ENCODE results near the gene INF2. TPM values are rescaled to one million over a fixed set of nuclear protein-coding genes. Genes with fewer than 3 reads are reported as not detected.

The INF2 gene
- total RNA-seq, 4 donors from 2014 or later = 51.5 to 129 (median 66.7) TPM

DNA sequence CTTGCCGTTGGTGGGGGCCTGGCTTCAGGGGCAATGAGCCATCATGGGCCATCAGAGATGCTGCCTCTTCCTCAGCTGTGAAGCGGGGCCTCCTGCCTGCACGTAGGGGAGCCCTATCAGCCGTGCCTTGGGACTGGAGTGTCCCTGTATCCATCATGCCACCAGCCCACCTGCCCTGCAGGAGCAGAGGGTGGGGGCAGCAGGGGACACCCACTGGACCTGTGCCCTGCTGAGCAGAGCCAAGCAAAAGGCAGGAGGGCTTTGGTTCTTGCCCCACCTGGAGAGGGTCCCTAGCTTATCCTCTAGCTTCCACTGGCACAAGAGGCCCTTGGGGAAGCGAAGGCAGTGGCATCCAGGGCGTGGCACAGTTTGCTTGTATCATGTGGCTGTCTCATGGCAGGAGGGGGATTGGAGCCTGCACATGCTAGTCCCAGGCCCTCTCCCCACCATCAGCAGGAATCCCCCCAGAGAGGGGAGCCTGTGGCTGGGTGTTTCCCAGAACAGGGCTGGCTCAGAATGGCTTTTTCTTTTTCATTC lies 44.7 kb downstream of the INF2 start:
- H3K4me3 ChIP-seq = no peak overlapping the region
- peaks cover 0 to 9% (median under 1%) of the 10 kb centered on the region in 4 donors for H3K36me3 ChIP-seq
- peak overlapping the region in 2 of 4 donors; percentile 77 to 81 for H3K27ac ChIP-seq (replicated peaks in 1 of 4)
- no peaks in the 10 kb centered on the region for H3K27me3 ChIP-seq
- 88% methylated on average over 4 of the region's 6 CpGs for WGBS
- intact Hi-C loops (cut with DNase I) = no loop called here
- peaks cover 46 to 64% (median 56%) of the 10 kb centered on the region in 4 donors for H3K4me1 ChIP-seq
- DNase-seq (ENCODE audit: extremely low spot score) = no peak
- TF ChIP-seq POLR2A (IDR thresholded peaks at IDR 0.05; ENCODE audit: low read depth) (no peak), POLR2AphosphoS5 (IDR thresholded peaks at IDR 0.05) (no peak), EP300 (IDR thresholded peaks at IDR 0.05) (no peak)
- TF ChIP-seq, protein P1, sequence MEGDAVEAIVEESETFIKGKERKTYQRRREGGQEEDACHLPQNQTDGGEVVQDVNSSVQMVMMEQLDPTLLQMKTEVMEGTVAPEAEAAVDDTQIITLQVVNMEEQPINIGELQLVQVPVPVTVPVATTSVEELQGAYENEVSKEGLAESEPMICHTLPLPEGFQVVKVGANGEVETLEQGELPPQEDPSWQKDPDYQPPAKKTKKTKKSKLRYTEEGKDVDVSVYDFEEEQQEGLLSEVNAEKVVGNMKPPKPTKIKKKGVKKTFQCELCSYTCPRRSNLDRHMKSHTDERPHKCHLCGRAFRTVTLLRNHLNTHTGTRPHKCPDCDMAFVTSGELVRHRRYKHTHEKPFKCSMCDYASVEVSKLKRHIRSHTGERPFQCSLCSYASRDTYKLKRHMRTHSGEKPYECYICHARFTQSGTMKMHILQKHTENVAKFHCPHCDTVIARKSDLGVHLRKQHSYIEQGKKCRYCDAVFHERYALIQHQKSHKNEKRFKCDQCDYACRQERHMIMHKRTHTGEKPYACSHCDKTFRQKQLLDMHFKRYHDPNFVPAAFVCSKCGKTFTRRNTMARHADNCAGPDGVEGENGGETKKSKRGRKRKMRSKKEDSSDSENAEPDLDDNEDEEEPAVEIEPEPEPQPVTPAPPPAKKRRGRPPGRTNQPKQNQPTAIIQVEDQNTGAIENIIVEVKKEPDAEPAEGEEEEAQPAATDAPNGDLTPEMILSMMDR (IDR thresholded peaks at IDR 0.05) = no peak
- H3K9me3 ChIP-seq = no peaks in the 10 kb centered on the region

GRCh38 chr14:104734601-104734990 lies 45.2 kb downstream of the INF2 start:
- H3K4me3 ChIP-seq = no peak overlapping the region
- intact Hi-C loops (cut with DNase I) = no loop called here
- no peaks in the 10 kb centered on the region for H3K27me3 ChIP-seq
- no peak for TF ChIP-seq POLR2AphosphoS5 (IDR thresholded peaks at IDR 0.05)
- H3K27ac ChIP-seq (replicated peaks in 1 of 4) = peak overlapping the region in 3 of 4 donors; percentile 77 to 82 (median 81)
- H3K36me3 ChIP-seq = peaks cover 0 to 14% (median 3%) of the 10 kb centered on the region in 4 donors
- DNase-seq (ENCODE audit: extremely low spot score) = no peak
- H3K4me1 ChIP-seq = peaks cover 46 to 64% (median 56%) of the 10 kb centered on the region in 4 donors
- 94% methylated on average over 7 of the region's 9 CpGs for WGBS
- no peaks in the 10 kb centered on the region for H3K9me3 ChIP-seq

- no peak for TF ChIP-seq POLR2AphosphoS5 (IDR thresholded peaks at IDR 0.05)
- peak; percentile 11 for TF ChIP-seq POLR2A (IDR thresholded peaks at IDR 0.05; ENCODE audit: low read depth)
- H3K9me3 ChIP-seq = no peaks in the 10 kb centered on the region
- 84% methylated on average over 20 of the region's 31 CpGs for WGBS
- DNase-seq (ENCODE audit: extremely low spot score) = no peak
- peak overlapping the region; percentile 76 to 82 (median 79) for H3K27ac ChIP-seq (replicated peaks in 1 of 4)
- no peaks in the 10 kb centered on the region for H3K27me3 ChIP-seq
- intact Hi-C loops (cut with DNase I) = no loop called here
- H3K36me3 ChIP-seq = peaks cover 0 to 20% (median 7%) of the 10 kb centered on the region in 4 donors
- peaks cover 46 to 64% (median 56%) of the 10 kb centered on the region in 4 donors for H3K4me1 ChIP-seq
- no peak overlapping the region for H3K4me3 ChIP-seq
Observed at GRCh38 chr14:104734991-104735779, 45.8 kb downstream of the INF2 start.

- TF ChIP-seq, protein P1 (IDR thresholded peaks at IDR 0.05) = no peak
- TF ChIP-seq POLR2A (IDR thresholded peaks at IDR 0.05; ENCODE audit: low read depth) (no peak), POLR2AphosphoS5 (IDR thresholded peaks at IDR 0.05) (peak; percentile 80 to 87), EP300 (IDR thresholded peaks at IDR 0.05) (peak; percentile 60)
- no peak overlapping the region for H3K4me3 ChIP-seq
- no peak for DNase-seq (ENCODE audit: extremely low spot score)
Observed at GRCh38 chr14:104735830-104736642, 46.6 kb downstream of the INF2 start.

DNA sequence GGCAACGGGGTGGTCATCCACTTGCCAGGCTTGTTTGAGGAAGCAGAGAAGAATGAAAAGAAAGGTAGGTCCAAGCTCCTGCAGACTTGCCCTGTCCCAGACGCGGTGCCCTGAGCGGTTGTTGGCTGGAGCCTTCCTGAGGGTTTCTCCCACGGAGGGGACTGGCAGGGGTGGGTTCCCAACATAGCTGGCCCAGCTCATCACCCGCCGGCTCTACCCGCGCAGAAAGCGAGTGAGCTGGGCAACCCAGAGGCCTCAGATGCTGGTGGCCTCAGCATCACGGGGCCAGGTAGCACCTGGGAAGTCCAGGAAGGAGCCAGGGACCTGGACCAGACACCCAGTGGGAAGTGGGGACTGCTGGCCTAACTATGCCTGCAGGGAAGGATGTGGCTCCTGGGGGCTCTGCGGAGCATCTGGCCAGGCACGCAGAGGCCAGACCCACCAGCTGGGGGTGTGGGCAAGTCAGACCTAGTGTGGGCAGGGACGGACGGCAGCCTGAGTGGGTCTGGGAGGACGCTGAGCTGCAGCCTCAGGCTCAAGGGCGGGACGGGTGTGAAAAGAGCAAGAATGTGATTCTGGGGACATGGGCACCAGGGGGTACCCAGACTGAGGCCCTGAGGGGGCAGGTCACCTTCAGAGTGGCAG lies 49.1 kb downstream of the INF2 start:
- intact Hi-C loops (cut with DNase I) = no loop called here
- Histone ChIP-seq H3K4me3 (no peak overlapping the region), H3K9me3 (no peaks in the 10 kb centered on the region), H3K36me3 (peaks cover 0 to 53% (median 19%) of the 10 kb centered on the region in 4 donors), H3K27ac (replicated peaks in 1 of 4) (no peak overlapping the region), H3K27me3 (no peaks in the 10 kb centered on the region), H3K4me1 (peaks cover 28 to 42% (median 35%) of the 10 kb centered on the region in 4 donors)
- TF ChIP-seq, protein P1 (IDR thresholded peaks at IDR 0.05) = no peak
- no peak for TF ChIP-seq POLR2A (IDR thresholded peaks at IDR 0.05; ENCODE audit: low read depth)
- TF ChIP-seq EP300 (IDR thresholded peaks at IDR 0.05) = no peak
- no peak for TF ChIP-seq POLR2AphosphoS5 (IDR thresholded peaks at IDR 0.05)
- WGBS = 93% methylated on average over 13 of the region's 18 CpGs
- DNase-seq (ENCODE audit: extremely low spot score) = no peak

More at GRCh38 chr14:104735830-104736642, 46.6 kb downstream of the INF2 start:
- peak overlapping the region; percentile 76 to 82 (median 79) for H3K27ac ChIP-seq (replicated peaks in 1 of 4)
- no peaks in the 10 kb centered on the region for H3K27me3 ChIP-seq
- intact Hi-C loops (cut with DNase I) = no loop called here
- H3K4me1 ChIP-seq = peaks cover 46 to 64% (median 56%) of the 10 kb centered on the region in 4 donors
- peaks cover 0 to 28% (median 10%) of the 10 kb centered on the region in 4 donors for H3K36me3 ChIP-seq
- no peaks in the 10 kb centered on the region for H3K9me3 ChIP-seq
- 75% methylated on average over 8 of the region's 26 CpGs for WGBS

Measured in esophagus muscularis mucosa (tissue), 4 donors.